ENCODE measurements around the gene AKAP1.

DNA sequence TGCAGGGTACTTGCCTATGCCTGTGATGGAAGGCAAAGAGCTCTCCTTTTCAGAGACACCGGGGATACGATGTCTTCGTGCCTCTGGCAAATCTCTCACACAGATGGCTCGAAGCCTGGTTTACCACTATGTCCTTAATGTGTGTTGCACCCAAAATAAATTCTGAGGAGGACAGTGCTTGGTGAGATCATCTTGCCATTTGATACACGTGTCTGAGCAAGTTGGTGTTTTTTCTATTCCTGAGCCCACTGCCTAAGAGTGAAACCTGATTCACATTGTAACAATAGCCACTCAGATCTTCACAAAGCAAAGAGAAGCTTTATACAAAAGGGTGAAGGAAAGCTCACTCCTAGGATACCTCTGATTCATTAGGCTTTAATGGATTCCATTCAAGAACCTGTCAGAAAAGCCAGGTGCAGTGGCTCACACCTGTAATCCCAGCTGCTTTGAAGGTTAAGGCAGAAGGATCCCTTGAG is 33.1 kb upstream of the AKAP1 start:
- TF ChIP-seq, protein P1, sequence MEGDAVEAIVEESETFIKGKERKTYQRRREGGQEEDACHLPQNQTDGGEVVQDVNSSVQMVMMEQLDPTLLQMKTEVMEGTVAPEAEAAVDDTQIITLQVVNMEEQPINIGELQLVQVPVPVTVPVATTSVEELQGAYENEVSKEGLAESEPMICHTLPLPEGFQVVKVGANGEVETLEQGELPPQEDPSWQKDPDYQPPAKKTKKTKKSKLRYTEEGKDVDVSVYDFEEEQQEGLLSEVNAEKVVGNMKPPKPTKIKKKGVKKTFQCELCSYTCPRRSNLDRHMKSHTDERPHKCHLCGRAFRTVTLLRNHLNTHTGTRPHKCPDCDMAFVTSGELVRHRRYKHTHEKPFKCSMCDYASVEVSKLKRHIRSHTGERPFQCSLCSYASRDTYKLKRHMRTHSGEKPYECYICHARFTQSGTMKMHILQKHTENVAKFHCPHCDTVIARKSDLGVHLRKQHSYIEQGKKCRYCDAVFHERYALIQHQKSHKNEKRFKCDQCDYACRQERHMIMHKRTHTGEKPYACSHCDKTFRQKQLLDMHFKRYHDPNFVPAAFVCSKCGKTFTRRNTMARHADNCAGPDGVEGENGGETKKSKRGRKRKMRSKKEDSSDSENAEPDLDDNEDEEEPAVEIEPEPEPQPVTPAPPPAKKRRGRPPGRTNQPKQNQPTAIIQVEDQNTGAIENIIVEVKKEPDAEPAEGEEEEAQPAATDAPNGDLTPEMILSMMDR (IDR thresholded peaks at IDR 0.05): no peak
- TF ChIP-seq ZFX (IDR thresholded peaks at IDR 0.05; ENCODE audit: borderline replicate concordance): no peak
